Karpas-422 (cell line): Measurements from ENCODE around the gene LYPD1. TPM values are rescaled to one million over a fixed set of nuclear protein-coding genes. Genes with fewer than 3 reads are reported as not detected.
A peak's percentile ranks its signal among the peaks of the same experiment; 100 is the strongest.

Source experiments
- DNase-seq: peaks from one replicate; pipeline ENCODE4 v3.0.0-alpha.2; 2015
- H2AFZ ChIP-seq: fragments of 200-600 bp; sonication (generic); 2 replicates; pipeline ENCODE4 v1.6.1; 2014; ENCODE audit warnings: antibody characterized with exemption, low read length, mixed read lengths
- H3K27ac ChIP-seq: fragments of 200-600 bp; sonication (generic); 2 replicates; pipeline ENCODE4 v1.5.1; 2014; ENCODE audit warnings: mild to moderate bottlenecking, low read length, moderate library complexity
- H3K27me3 ChIP-seq: fragments of 200-600 bp; sonication (generic); 2 replicates; pipeline ENCODE4 v1.6.1; 2014; ENCODE audit warnings: low read length, mixed read lengths
- H3K36me3 ChIP-seq: fragments of 200-600 bp; sonication (generic); 2 replicates; pipeline ENCODE4 v1.6.1; 2014; ENCODE audit warnings: low read length, mixed read lengths; ENCODE audit not compliant: insufficient read depth
- H3K4me1 ChIP-seq: fragments of 200-600 bp; sonication (generic); 2 replicates; pipeline ENCODE4 v1.6.1; 2014; ENCODE audit warnings: mild to moderate bottlenecking, low read length, mixed read lengths
- H3K4me2 ChIP-seq: fragments of 200-600 bp; sonication (generic); 2 replicates; pipeline ENCODE4 v1.6.1; 2014; ENCODE audit warnings: low read length, low read depth, mild to moderate bottlenecking; ENCODE audit not compliant: poor library complexity, severe bottlenecking
- H3K4me3 ChIP-seq: fragments of 200-600 bp; sonication (generic); 2 replicates; pipeline ENCODE4 v1.5.1; 2014; ENCODE audit warnings: mild to moderate bottlenecking, antibody characterized with exemption, low read length, mixed read lengths
- H3K79me2 ChIP-seq: fragments of 200-600 bp; sonication (generic); 2 replicates; pipeline ENCODE4 v1.6.1; 2014; ENCODE audit warnings: mild to moderate bottlenecking, low read length, mixed read lengths
- H3K9ac ChIP-seq: fragments of 200-600 bp; sonication (generic); 2 replicates; pipeline ENCODE4 v1.6.0; 2014; ENCODE audit warnings: low read length
- H3K9me2 ChIP-seq: fragments of 200-600 bp; sonication (generic), shearing (Covaris generic); replicated peaks from 2 replicates; pipeline ENCODE4 v1.6.0; 2014; ENCODE audit warnings: mild to moderate bottlenecking, low read length, moderate library complexity; ENCODE audit not compliant: insufficient read depth
- H3K9me3 ChIP-seq: fragments of 300-700, 200-600 bp; sonication (generic); 2 replicates; pipeline ENCODE4 v1.6.1; 2014; ENCODE audit warnings: low read length, mixed read lengths
- H4K20me1 ChIP-seq: fragments of 200-600 bp; sonication (generic); 2 replicates; pipeline ENCODE4 v1.6.1; 2014; ENCODE audit warnings: mild to moderate bottlenecking, antibody characterized with exemption, low read length, low read depth; ENCODE audit not compliant: insufficient read depth
- total RNA-seq: library from RNA; depleted of rRNA; stranded (reverse); fragments of >200 nt; shearing (Covaris generic); gene quantifications from 2 replicates; pipeline ENCODE4 v1.2.3, GENCODE V29; 2014; ENCODE audit warnings: low replicate concordance

Gene LYPD1
- total RNA-seq, 1 experiment from 2014 or later = not detected

DNA sequence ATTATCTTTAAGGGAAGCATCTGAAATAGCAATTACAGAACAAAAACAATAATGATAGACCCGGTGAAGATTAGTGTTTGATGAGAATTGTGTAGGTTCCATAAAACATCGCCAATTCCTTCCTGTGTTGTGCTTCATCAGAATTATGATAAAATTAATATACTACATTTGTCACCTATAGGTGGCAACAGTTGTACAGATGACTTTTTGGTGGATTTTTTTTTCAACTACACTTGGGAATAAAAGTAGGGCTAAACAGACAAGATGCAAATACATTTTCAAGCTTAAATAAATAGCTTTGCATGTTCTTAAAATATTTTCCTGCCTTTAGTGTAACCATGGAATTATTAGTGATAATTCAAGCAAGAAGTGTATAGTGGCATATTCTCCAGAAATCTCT, 7.0 kb upstream of the LYPD1 start:
- peaks cover 24% of the 10 kb centered on the region for H3K4me1 ChIP-seq
- no peak overlapping the region for H3K4me3 ChIP-seq
- no peak overlapping the region for H3K4me2 ChIP-seq
- H3K27ac ChIP-seq = no peak overlapping the region
- H2AFZ ChIP-seq = no peak overlapping the region
- H3K27me3 ChIP-seq = no peaks in the 10 kb centered on the region
- H3K9me3 ChIP-seq = no peaks in the 10 kb centered on the region
- no peaks in the 10 kb centered on the region for H3K36me3 ChIP-seq
- DNase-seq = peak; percentile 52
- H4K20me1 ChIP-seq = no peaks in the 10 kb centered on the region
- no peaks in the 10 kb centered on the region for H3K79me2 ChIP-seq
- no peaks in the 10 kb centered on the region for H3K9me2 ChIP-seq
- H3K9ac ChIP-seq = no peak overlapping the region

GRCh38 chr2:132671151-132671835, 1.3 kb upstream of the LYPD1 start:
- no peak overlapping the region for H3K9ac ChIP-seq
- no peaks in the 10 kb centered on the region for H3K36me3 ChIP-seq
- H3K4me2 ChIP-seq = no peak overlapping the region
- no peak overlapping the region for H3K4me3 ChIP-seq
- no peaks in the 10 kb centered on the region for H3K9me3 ChIP-seq
- H3K9me2 ChIP-seq = no peaks in the 10 kb centered on the region
- H4K20me1 ChIP-seq = no peaks in the 10 kb centered on the region
- no peaks in the 10 kb centered on the region; the same call in 1 of the 2 replicates for H3K4me1 ChIP-seq
- no peak for DNase-seq
- no peak overlapping the region for H2AFZ ChIP-seq
- H3K79me2 ChIP-seq = no peaks in the 10 kb centered on the region
- H3K27ac ChIP-seq = no peak overlapping the region
- no peaks in the 10 kb centered on the region for H3K27me3 ChIP-seq

GRCh38 chr2:132670496-132671150, 618 bp upstream of the LYPD1 start:
- no peak for DNase-seq
- H3K36me3 ChIP-seq = no peaks in the 10 kb centered on the region

DNA sequence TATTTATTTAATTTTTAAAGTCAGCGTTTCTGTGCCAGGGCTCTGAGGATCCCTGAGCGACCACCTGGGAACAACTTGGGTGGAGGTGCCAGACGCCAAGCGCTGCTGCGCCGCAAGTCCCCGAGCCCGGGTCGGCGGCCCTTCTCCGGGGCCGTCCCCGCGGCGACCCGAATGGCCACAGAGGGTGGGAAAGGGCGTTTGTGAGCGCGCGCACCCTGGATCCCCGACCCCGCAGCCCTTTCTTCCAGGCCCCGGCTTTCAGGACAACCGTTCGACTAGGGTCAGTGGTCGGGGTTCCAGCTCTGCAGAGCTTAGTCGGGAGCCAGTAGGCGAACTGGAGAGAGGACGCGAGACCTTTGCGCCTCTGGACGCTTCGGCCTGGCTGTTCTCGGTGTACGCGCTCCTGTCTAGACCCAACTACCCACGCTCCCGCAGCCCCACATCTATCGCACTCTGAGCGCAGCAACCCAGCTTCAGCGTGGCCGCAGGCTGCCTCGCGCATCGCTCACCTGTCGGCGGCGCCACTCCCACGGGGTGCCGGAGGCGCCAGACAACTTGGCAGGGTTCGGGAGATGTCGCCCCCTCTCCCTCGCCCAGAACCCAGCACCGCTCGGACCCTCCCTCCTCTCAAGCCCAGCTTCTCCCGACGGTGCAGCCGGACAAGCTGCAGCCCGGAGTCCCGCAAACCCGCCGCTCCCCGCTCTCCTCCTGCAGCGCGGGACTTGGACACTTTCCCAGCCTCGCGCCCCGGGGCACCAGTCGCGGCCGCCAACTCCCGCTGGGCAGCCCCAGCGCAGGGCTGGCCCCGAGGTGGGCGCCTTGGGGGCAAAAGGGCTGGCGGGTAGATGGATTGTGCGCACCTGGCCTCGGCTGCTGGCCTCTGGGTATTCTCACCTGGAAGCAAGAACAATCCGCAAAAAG, 758 bp downstream of the LYPD1 start:
- H3K9ac ChIP-seq = no peak overlapping the region
- no peaks in the 10 kb centered on the region for H3K27me3 ChIP-seq
- no peaks in the 10 kb centered on the region for H3K79me2 ChIP-seq
- H3K9me3 ChIP-seq = no peaks in the 10 kb centered on the region
- no peaks in the 10 kb centered on the region for H3K9me2 ChIP-seq
- H3K4me1 ChIP-seq = no peaks in the 10 kb centered on the region
- no peak for DNase-seq
- no peak overlapping the region for H3K4me2 ChIP-seq
- no peak overlapping the region for H2AFZ ChIP-seq
- no peak overlapping the region for H3K4me3 ChIP-seq
- no peaks in the 10 kb centered on the region for H4K20me1 ChIP-seq
- no peaks in the 10 kb centered on the region for H3K36me3 ChIP-seq
- no peak overlapping the region for H3K27ac ChIP-seq

More at GRCh38 chr2:132670496-132671150, 618 bp upstream of the LYPD1 start:
- H3K9ac ChIP-seq = no peak overlapping the region
- H3K27me3 ChIP-seq = no peaks in the 10 kb centered on the region
- H3K79me2 ChIP-seq = no peaks in the 10 kb centered on the region
- H3K4me1 ChIP-seq = no peaks in the 10 kb centered on the region
- H3K27ac ChIP-seq = no peak overlapping the region
- H3K4me3 ChIP-seq = no peak overlapping the region
- H3K9me2 ChIP-seq = no peaks in the 10 kb centered on the region
- no peak overlapping the region for H3K4me2 ChIP-seq
- no peaks in the 10 kb centered on the region for H3K9me3 ChIP-seq
- H4K20me1 ChIP-seq = no peaks in the 10 kb centered on the region
- H2AFZ ChIP-seq = no peak overlapping the region

GRCh38 chr2:132668189-132668823, 1.7 kb downstream of the LYPD1 start:
- H3K27ac ChIP-seq = no peak overlapping the region
- H3K27me3 ChIP-seq = no peaks in the 10 kb centered on the region
- H4K20me1 ChIP-seq = no peaks in the 10 kb centered on the region
- no peak overlapping the region for H3K4me2 ChIP-seq
- H3K9ac ChIP-seq = no peak overlapping the region
- no peak overlapping the region for H3K4me3 ChIP-seq
- no peak for DNase-seq
- no peaks in the 10 kb centered on the region for H3K9me3 ChIP-seq
- H3K79me2 ChIP-seq = no peaks in the 10 kb centered on the region
- no peaks in the 10 kb centered on the region for H3K9me2 ChIP-seq
- no peaks in the 10 kb centered on the region for H3K36me3 ChIP-seq
- H2AFZ ChIP-seq = no peak overlapping the region
- H3K4me1 ChIP-seq = no peaks in the 10 kb centered on the region

DNA sequence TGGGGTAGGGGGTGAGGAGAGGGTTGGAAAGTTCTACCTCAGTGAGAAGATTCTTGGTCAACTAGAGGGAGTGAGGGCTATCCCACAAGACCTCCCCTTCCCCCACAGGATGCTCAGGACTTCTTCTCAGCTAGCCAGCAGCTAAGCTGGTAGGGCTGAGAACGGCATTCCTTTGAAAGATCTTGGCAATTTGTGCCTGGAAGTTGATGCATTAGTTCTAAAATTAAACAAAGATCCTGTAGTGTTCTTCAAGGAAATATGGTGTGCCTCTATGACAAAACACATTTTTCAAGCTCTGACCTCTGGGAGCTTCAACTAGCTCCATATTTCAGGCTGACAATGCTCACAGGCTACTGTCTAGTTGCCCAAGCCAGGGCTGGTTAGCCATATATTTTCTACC, 2.3 kb downstream of the LYPD1 start:
- Histone ChIP-seq H2AFZ (no peak overlapping the region), H3K4me3 (no peak overlapping the region), H3K9me3 (no peaks in the 10 kb centered on the region), H3K79me2 (no peaks in the 10 kb centered on the region), H3K4me2 (no peak overlapping the region), H3K27ac (no peak overlapping the region), H3K9ac (no peak overlapping the region), H4K20me1 (no peaks in the 10 kb centered on the region), H3K9me2 (no peaks in the 10 kb centered on the region), H3K36me3 (no peaks in the 10 kb centered on the region), H3K4me1 (no peaks in the 10 kb centered on the region), H3K27me3 (no peaks in the 10 kb centered on the region)
- no peak for DNase-seq

- Histone ChIP-seq H3K4me2 (no peak overlapping the region), H3K9ac (no peak overlapping the region), H2AFZ (no peak overlapping the region), H3K36me3 (no peaks in the 10 kb centered on the region), H3K4me3 (no peak overlapping the region), H4K20me1 (no peaks in the 10 kb centered on the region), H3K9me3 (no peaks in the 10 kb centered on the region), H3K27me3 (no peaks in the 10 kb centered on the region), H3K79me2 (no peaks in the 10 kb centered on the region), H3K9me2 (no peaks in the 10 kb centered on the region), H3K4me1 (no peaks in the 10 kb centered on the region), H3K27ac (no peak overlapping the region)
- no peak for DNase-seq
Observed at GRCh38 chr2:132665401-132666140, 4.4 kb downstream of the LYPD1 start.
